Neuronal stem cell (in vitro differentiated cells): ENCODE results near the gene TMEM37.
A peak's percentile ranks its signal among the peaks of the same experiment; 100 is the strongest.

Experiments
- DNase-seq: peaks from one replicate; pipeline ENCODE4 v3.0.0-alpha.2; 2013; ENCODE audit warnings: low spot score
- H2AFZ ChIP-seq: one replicate; pipeline ENCODE4 v1.6.1; 2013; ENCODE audit warnings: mild to moderate bottlenecking, low read length, inconsistent platforms
- H2AK5ac ChIP-seq: 2 replicates; pipeline ENCODE4 v1.6.1; 2013; ENCODE audit warnings: low read depth, mild to moderate bottlenecking, inconsistent platforms, low read length, moderate library complexity, mixed read lengths
- H2BK120ac ChIP-seq: 2 replicates; pipeline ENCODE4 v1.6.1; 2013; ENCODE audit warnings: low read depth, mild to moderate bottlenecking, inconsistent platforms, low read length, moderate library complexity, mixed read lengths
- H2BK12ac ChIP-seq: one replicate; pipeline ENCODE4 v1.6.1; 2013; ENCODE audit warnings: low read length, inconsistent platforms
- H2BK15ac ChIP-seq: 2 replicates; pipeline ENCODE4 v1.6.1; 2013; ENCODE audit warnings: mild to moderate bottlenecking, low read length, inconsistent platforms, mixed read lengths
- H2BK5ac ChIP-seq: one replicate; pipeline ENCODE4 v1.6.1; 2013; ENCODE audit warnings: inconsistent platforms, mild to moderate bottlenecking, low read length, moderate library complexity
- H3K14ac ChIP-seq: one replicate; pipeline ENCODE4 v1.6.1; 2013; ENCODE audit warnings: low read length, inconsistent platforms
- H3K18ac ChIP-seq: 2 replicates; pipeline ENCODE4 v1.6.1; 2013; ENCODE audit warnings: low read length, inconsistent platforms
- H3K23ac ChIP-seq: 2 replicates; pipeline ENCODE4 v1.6.1; 2013; ENCODE audit warnings: low read depth, mild to moderate bottlenecking, mixed read lengths, low read length, inconsistent platforms; ENCODE audit not compliant: poor library complexity
- H3K27ac ChIP-seq: replicated peaks from 3 replicates; pipeline ENCODE4 v1.5.1; 2013; ENCODE audit warnings: low read length, inconsistent platforms
- H3K27me3 ChIP-seq, 3 experiments: 2 replicates each; pipeline ENCODE4 v1.6.1; 2013; ENCODE audit warnings: low read length in 3 of 3, mild to moderate bottlenecking in 2 of 3, inconsistent platforms in 1 of 3, low read depth in 1 of 3, mixed read lengths in 1 of 3, moderate library complexity in 1 of 3; ENCODE audit not compliant: control insufficient read depth in 3 of 3, insufficient read depth in 3 of 3
- H3K36me3 ChIP-seq, 2 donors: replicated peaks in 1 of 2; 2 replicates each; pipeline ENCODE4 v1.6.1; 2013; ENCODE audit warnings: low read length in 2 of 2; ENCODE audit not compliant: control insufficient read depth in 2 of 2, insufficient read depth in 2 of 2
- H3K4ac ChIP-seq: 2 replicates; pipeline ENCODE4 v1.6.1; 2013; ENCODE audit warnings: inconsistent platforms, mild to moderate bottlenecking, low read length, moderate library complexity
- H3K4me1 ChIP-seq, 2 donors: 1 replicate in 1 of 2; 2 replicates in 1 of 2; pipeline ENCODE4 v1.6.1; 2013; ENCODE audit warnings: low read length in 2 of 2, low read depth in 1 of 2; ENCODE audit not compliant: control insufficient read depth in 2 of 2, insufficient read depth in 1 of 2
- H3K4me2 ChIP-seq: one replicate; pipeline ENCODE4 v1.6.1; 2013; ENCODE audit warnings: mild to moderate bottlenecking, low read length, inconsistent platforms; ENCODE audit not compliant: insufficient read depth, poor library complexity, severe bottlenecking
- H3K4me3 ChIP-seq, 2 donors: 2 replicates each; pipeline ENCODE4 v1.5.1; 2013; ENCODE audit warnings: low read length in 2 of 2, mild to moderate bottlenecking in 2 of 2, inconsistent platforms in 1 of 2, moderate library complexity in 1 of 2
- H3K79me1 ChIP-seq: one replicate; pipeline ENCODE4 v1.6.1; 2013; ENCODE audit warnings: low read depth, mild to moderate bottlenecking, inconsistent platforms, low read length, moderate library complexity
- H3K9ac ChIP-seq: one replicate; pipeline ENCODE4 v1.6.1; 2013; ENCODE audit warnings: mild to moderate bottlenecking, low read depth, low read length, inconsistent platforms; ENCODE audit not compliant: poor library complexity
- H3K9me3 ChIP-seq, 2 donors: replicated peaks in 1 of 2; 2 replicates each; pipeline versions ENCODE3 to v1.6.1; 2013; ENCODE audit warnings: low read length in 2 of 2, mild to moderate bottlenecking in 2 of 2, inconsistent platforms in 1 of 2, low read depth in 1 of 2, mixed read lengths in 1 of 2, moderate library complexity in 1 of 2; ENCODE audit not compliant: control insufficient read depth in 2 of 2, insufficient read depth in 1 of 2
- H4K8ac ChIP-seq: one replicate; pipeline ENCODE4 v1.6.1; 2013; ENCODE audit warnings: low read depth, mild to moderate bottlenecking, inconsistent platforms, low read length, moderate library complexity
- H4K91ac ChIP-seq: one replicate; pipeline ENCODE4 v1.6.1; 2013; ENCODE audit warnings: low read length, low read depth, mild to moderate bottlenecking, inconsistent platforms; ENCODE audit not compliant: poor library complexity
- WGBS, 2 donors: extraction: QIAGEN DNeasy Blood & Tissue Kit; methylation state at CpG; one replicate each; pipeline ENCODE4 v1.1.7; 2013; ENCODE audit warnings: missing lambda C conversion rate in 2 of 2, mixed read lengths in 1 of 2; ENCODE audit not compliant: insufficient read length in 2 of 2, insufficient replicate concordance in 1 of 2; ENCODE audit errors: extremely low coverage in 2 of 2; 5-methylcytosine and 5-hydroxymethylcytosine counted together

Gene TMEM37

GRCh38 chr2:119485336-119486110 is 53.9 kb downstream of the TMEM37 start:
- H2BK5ac ChIP-seq, result no peak overlapping the region
- DNase-seq, result no peak
- no peak overlapping the region for H2AFZ ChIP-seq
- H3K4me1 ChIP-seq, result peaks cover 0 to 6% of the 10 kb centered on the region in 2 donors
- no peak overlapping the region for H3K4me2 ChIP-seq
- no peak overlapping the region for H2BK12ac ChIP-seq
- H3K4me3 ChIP-seq, result no peak overlapping the region
- H2AK5ac ChIP-seq, result no peak overlapping the region
- H3K79me1 ChIP-seq, result no peaks in the 10 kb centered on the region
- H3K4ac ChIP-seq, result no peak overlapping the region
- H3K27ac ChIP-seq, result no peak overlapping the region
- WGBS, 2 donors, result no CpG with 5 or more reads among the region's 12 CpGs
- no peak overlapping the region for H3K14ac ChIP-seq
- H3K9me3 ChIP-seq, result no peaks in the 10 kb centered on the region
- no peak overlapping the region for H2BK15ac ChIP-seq
- no peak overlapping the region for H2BK120ac ChIP-seq
- no peak overlapping the region for H4K8ac ChIP-seq
- H3K36me3 ChIP-seq, result no peaks in the 10 kb centered on the region
- no peak overlapping the region for H3K9ac ChIP-seq
- H3K18ac ChIP-seq, result peak overlapping the region; percentile 3
- no peak overlapping the region for H4K91ac ChIP-seq
- H3K23ac ChIP-seq, result no peak overlapping the region
- peaks cover 0 to 45% (median 0%) of the 10 kb centered on the region in 3 experiments for H3K27me3 ChIP-seq

- H3K4me1 ChIP-seq, result peaks cover 0 to 10% of the 10 kb centered on the region in 2 donors
- H2BK5ac ChIP-seq, result no peak overlapping the region
- no peaks in the 10 kb centered on the region for H3K36me3 ChIP-seq
- H3K14ac ChIP-seq, result no peak overlapping the region
- no peak overlapping the region for H3K4ac ChIP-seq
- peaks cover 0 to 52% (median 0%) of the 10 kb centered on the region in 3 experiments for H3K27me3 ChIP-seq
- no peaks in the 10 kb centered on the region for H3K79me1 ChIP-seq
- H2AFZ ChIP-seq, result no peak overlapping the region
- H3K4me3 ChIP-seq, result no peak overlapping the region
- H3K9me3 ChIP-seq, result no peaks in the 10 kb centered on the region
- no peak overlapping the region for H2AK5ac ChIP-seq
- no peak overlapping the region for H3K23ac ChIP-seq
- H4K8ac ChIP-seq, result no peak overlapping the region
- H3K18ac ChIP-seq, result no peak overlapping the region
- no peak overlapping the region for H4K91ac ChIP-seq
- H3K4me2 ChIP-seq, result no peak overlapping the region
- no peak overlapping the region for H3K9ac ChIP-seq
- H3K27ac ChIP-seq, result no peak overlapping the region
- H2BK120ac ChIP-seq, result no peak overlapping the region
- no peak overlapping the region for H2BK15ac ChIP-seq
- WGBS, 2 donors, result no CpG with 5 or more reads among the region's 10 CpGs
- DNase-seq, result no peak
- no peak overlapping the region for H2BK12ac ChIP-seq
Observed at GRCh38 chr2:119486196-119486827, 54.7 kb downstream of the TMEM37 start.

GRCh38 chr2:119486886-119487285 is 55.2 kb downstream of the TMEM37 start:
- H3K4me3 ChIP-seq, result no peak overlapping the region
- H2AFZ ChIP-seq, result no peak overlapping the region
- no peaks in the 10 kb centered on the region for H3K79me1 ChIP-seq
- H3K18ac ChIP-seq, result no peak overlapping the region
- H4K91ac ChIP-seq, result no peak overlapping the region
- no peak overlapping the region for H3K4ac ChIP-seq
- no peak overlapping the region for H2BK120ac ChIP-seq
- H3K9ac ChIP-seq, result no peak overlapping the region
- H3K4me2 ChIP-seq, result no peak overlapping the region
- H2BK15ac ChIP-seq, result no peak overlapping the region
- DNase-seq, result no peak
- peaks cover 0 to 52% (median 0%) of the 10 kb centered on the region in 3 experiments for H3K27me3 ChIP-seq
- no peak overlapping the region for H3K14ac ChIP-seq
- no peak overlapping the region for H2BK5ac ChIP-seq
- WGBS, 2 donors, result no CpG with 5 or more reads among the region's 7 CpGs
- no peak overlapping the region for H4K8ac ChIP-seq
- no peak overlapping the region for H3K27ac ChIP-seq
- no peak overlapping the region for H2BK12ac ChIP-seq
- no peak overlapping the region for H3K23ac ChIP-seq
- no peaks in the 10 kb centered on the region for H3K36me3 ChIP-seq
- peaks cover 0 to 13% of the 10 kb centered on the region in 2 donors for H3K4me1 ChIP-seq
- H2AK5ac ChIP-seq, result no peak overlapping the region
- H3K9me3 ChIP-seq, result no peaks in the 10 kb centered on the region

DNA sequence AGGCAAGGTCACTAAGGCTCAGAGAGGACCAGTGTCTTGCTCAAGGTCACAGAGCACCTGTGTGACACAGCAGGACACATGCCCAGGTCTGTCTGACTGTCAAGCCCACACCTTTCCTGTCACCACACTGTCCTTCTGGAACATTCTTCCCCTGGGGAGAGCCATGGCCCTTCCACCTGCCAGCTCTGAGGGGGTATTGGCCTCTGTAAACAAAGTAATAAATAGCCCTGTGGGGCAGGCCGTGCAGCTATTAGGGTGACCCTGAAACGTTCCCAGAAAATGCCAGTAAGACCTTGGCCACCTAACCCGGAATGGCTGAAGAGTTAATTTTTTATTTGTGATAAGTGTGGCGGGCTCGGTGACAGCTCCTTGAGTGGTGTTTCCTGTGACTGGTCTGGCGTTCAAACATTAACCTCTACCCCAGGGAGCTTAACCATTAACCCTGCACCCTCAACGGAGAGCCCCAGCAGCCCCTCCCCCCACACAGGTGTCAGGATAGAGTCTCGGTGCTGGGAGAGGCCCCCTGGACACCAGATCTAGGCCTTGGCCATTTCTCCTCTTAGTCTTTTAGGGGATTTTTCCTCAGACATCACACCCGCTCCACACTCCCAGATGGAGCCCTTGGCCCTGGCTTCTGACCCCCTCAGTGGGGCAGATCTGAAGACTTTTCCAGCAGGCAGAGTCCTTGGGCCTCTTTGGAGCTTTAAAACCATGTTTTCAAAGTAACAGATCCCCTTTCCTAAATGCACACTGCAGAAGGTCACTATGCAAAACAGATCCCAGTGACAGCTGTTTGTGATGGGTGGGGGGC is 56.0 kb downstream of the TMEM37 start:
- WGBS, 2 donors, result no CpG with 5 or more reads among the region's 9 CpGs
- DNase-seq, result no peak
- no peak overlapping the region for H3K18ac ChIP-seq

More for the DNA sequence above, 56.0 kb downstream of the TMEM37 start:
- Histone ChIP-seq H3K4me2 (no peak overlapping the region), H2BK12ac (no peak overlapping the region), H3K4me1 (peaks cover 0 to 12% of the 10 kb centered on the region in 2 donors), H2BK15ac (no peak overlapping the region), H3K4ac (no peak overlapping the region), H3K9ac (no peak overlapping the region), H2BK5ac (no peak overlapping the region), H2BK120ac (no peak overlapping the region), H3K4me3 (no peak overlapping the region), H3K27ac (no peak overlapping the region), H4K91ac (no peak overlapping the region), H3K79me1 (no peaks in the 10 kb centered on the region), H3K27me3 (peaks cover 0 to 47% (median 0%) of the 10 kb centered on the region in 3 experiments), H2AFZ (no peak overlapping the region), H3K9me3 (no peaks in the 10 kb centered on the region), H3K23ac (no peak overlapping the region), H2AK5ac (no peak overlapping the region), H3K14ac (peak overlapping the region; percentile 78), H4K8ac (no peak overlapping the region), H3K36me3 (no peaks in the 10 kb centered on the region)
